ENCODE measurements around the gene ERH.

GRCh38 chr14:69350892-69351291, 47.2 kb downstream of the ERH start:
- TF ChIP-seq CTCF (IDR thresholded peaks at IDR 0.05) (no peak), POLR2A (IDR thresholded peaks at IDR 0.05) (no peak)
